Gastrocnemius medialis (tissue), 4 donors: Measurements from ENCODE around the gene GNPDA2.

ENCODE experiments used
- CTCF ChIP-seq, 5 experiments: fragments of 450-650 bp in 3 of 5; fragments of 200-600 bp in 2 of 5; sonication (generic) in 2 of 5; IDR thresholded peaks in 4 of 5; conservative IDR thresholded peaks in 1 of 5; 1 replicate in 4 of 5; 2 replicates in 1 of 5; pipeline ENCODE4 v1.5.1; 2016 to 2019; ENCODE audit warnings: antibody characterized with exemption in 5 of 5, mild to moderate bottlenecking in 3 of 5, moderate library complexity in 3 of 5
- POLR2A ChIP-seq, 2 donors: fragments of 450-650 bp; IDR thresholded peaks; one replicate each; pipeline ENCODE4 v1.6.1; 2017; ENCODE audit warnings: antibody characterized with exemption in 2 of 2, mild to moderate bottlenecking in 2 of 2, moderate library complexity in 2 of 2

- no peak for TF ChIP-seq CTCF (IDR thresholded peaks at IDR 0.05 in 4 of 5, conservative IDR thresholded peaks at IDR 0.05 in 1 of 5)
- TF ChIP-seq POLR2A (IDR thresholded peaks at IDR 0.05) = no peak
These were observed 9.8 kb downstream of the GNPDA2 start for GRCh38 chr4:44716597-44716996.
